Neuron (in vitro differentiated cells): ENCODE data around the gene ST14.
"Not testable (repeated sequence)": the region's sequence is repeated elsewhere in the genome, so short reads cannot be mapped to it uniquely, and the experiment has no call there.

ENCODE experiments used
- H2AFZ ChIP-seq: one replicate; pipeline ENCODE4 v1.6.1; 2013; ENCODE audit warnings: low read depth, mild to moderate bottlenecking, inconsistent platforms, low read length, moderate library complexity
- H3K27me3 ChIP-seq: one replicate; pipeline ENCODE4 v1.6.1; 2013; ENCODE audit warnings: low read length; ENCODE audit not compliant: insufficient read depth
- H3K36me3 ChIP-seq: one replicate; pipeline ENCODE4 v1.6.1; 2013; ENCODE audit warnings: low read length; ENCODE audit not compliant: insufficient read depth
- H3K4me1 ChIP-seq: one replicate; pipeline ENCODE4 v1.6.1; 2013; ENCODE audit warnings: low read length; ENCODE audit not compliant: insufficient read depth
- H3K4me3 ChIP-seq: 2 replicates; pipeline ENCODE4 v1.5.1; 2013; ENCODE audit warnings: mild to moderate bottlenecking, low read length, moderate library complexity
- H3K9me3 ChIP-seq: one replicate; pipeline ENCODE4 v1.6.1; 2013; ENCODE audit warnings: low read length

ST14 gene

GRCh38 chr11:130234315-130234714 lies 74.7 kb downstream of the ST14 start:
- Histone ChIP-seq H3K27me3 (no peaks in the 10 kb centered on the region), H3K36me3 (peaks cover 22% of the 10 kb centered on the region), H3K4me3 (no peak overlapping the region), H3K4me1 (no peaks in the 10 kb centered on the region), H2AFZ (no peak overlapping the region), H3K9me3 (no peaks in the 10 kb centered on the region)

GRCh38 chr11:130237282-130238006 lies 77.9 kb downstream of the ST14 start:
- H3K36me3 ChIP-seq, result peaks cover 22% of the 10 kb centered on the region

GRCh38 chr11:130241713-130242112 lies 82.1 kb downstream of the ST14 start:
- no peaks in the 10 kb centered on the region for H3K27me3 ChIP-seq
- H3K4me1 ChIP-seq, result no peaks in the 10 kb centered on the region
- no peak overlapping the region for H3K4me3 ChIP-seq
- H2AFZ ChIP-seq, result no peak overlapping the region
- H3K9me3 ChIP-seq, result no peaks in the 10 kb centered on the region
- peaks cover 11% of the 10 kb centered on the region for H3K36me3 ChIP-seq

More at GRCh38 chr11:130237282-130238006, 77.9 kb downstream of the ST14 start:
- H3K4me3 ChIP-seq, result no peak overlapping the region
- no peaks in the 10 kb centered on the region for H3K9me3 ChIP-seq
- no peaks in the 10 kb centered on the region for H3K27me3 ChIP-seq
- no peaks in the 10 kb centered on the region for H3K4me1 ChIP-seq
- no peak overlapping the region for H2AFZ ChIP-seq

GRCh38 chr11:130243816-130244215 lies 84.2 kb downstream of the ST14 start:
- peaks cover 2% of the 10 kb centered on the region for H3K36me3 ChIP-seq
- no peaks in the 10 kb centered on the region for H3K9me3 ChIP-seq
- no peaks in the 10 kb centered on the region for H3K27me3 ChIP-seq
- no peak overlapping the region for H3K4me3 ChIP-seq
- no peaks in the 10 kb centered on the region for H3K4me1 ChIP-seq
- H2AFZ ChIP-seq, result no peak overlapping the region

- no peaks in the 10 kb centered on the region for H3K36me3 ChIP-seq
Measured at GRCh38 chr11:130244848-130245247, 85.3 kb downstream of the ST14 start.

GRCh38 chr11:130245375-130245774 lies 85.8 kb downstream of the ST14 start:
- not testable (repeated sequence) for H3K36me3 ChIP-seq, H3K4me3 ChIP-seq, H3K9me3 ChIP-seq, H3K27me3 ChIP-seq, H2AFZ ChIP-seq, H3K4me1 ChIP-seq

More at GRCh38 chr11:130244848-130245247, 85.3 kb downstream of the ST14 start:
- H3K4me1 ChIP-seq, result no peaks in the 10 kb centered on the region
- no peak overlapping the region for H2AFZ ChIP-seq
- no peak overlapping the region for H3K4me3 ChIP-seq
- no peaks in the 10 kb centered on the region for H3K27me3 ChIP-seq
- no peaks in the 10 kb centered on the region for H3K9me3 ChIP-seq

- no peaks in the 10 kb centered on the region for H3K4me1 ChIP-seq
- H2AFZ ChIP-seq, result no peak overlapping the region
- H3K9me3 ChIP-seq, result no peaks in the 10 kb centered on the region
- no peaks in the 10 kb centered on the region for H3K36me3 ChIP-seq
- no peak overlapping the region for H3K4me3 ChIP-seq
- H3K27me3 ChIP-seq, result no peaks in the 10 kb centered on the region
Measured at GRCh38 chr11:130246270-130246669, 86.7 kb downstream of the ST14 start.

- Histone ChIP-seq H3K9me3 (no peaks in the 10 kb centered on the region), H3K27me3 (no peaks in the 10 kb centered on the region)
Measured at GRCh38 chr11:130246738-130247137, 87.2 kb downstream of the ST14 start.

GRCh38 chr11:130247319-130247718 lies 87.7 kb downstream of the ST14 start:
- Histone ChIP-seq H3K4me1 (no peaks in the 10 kb centered on the region), H3K9me3 (no peaks in the 10 kb centered on the region), H3K36me3 (no peaks in the 10 kb centered on the region), H3K4me3 (no peak overlapping the region), H3K27me3 (no peaks in the 10 kb centered on the region), H2AFZ (no peak overlapping the region)

More at GRCh38 chr11:130246738-130247137, 87.2 kb downstream of the ST14 start:
- no peaks in the 10 kb centered on the region for H3K36me3 ChIP-seq
- H3K4me3 ChIP-seq, result no peak overlapping the region
- H2AFZ ChIP-seq, result no peak overlapping the region
- no peaks in the 10 kb centered on the region for H3K4me1 ChIP-seq

GRCh38 chr11:130249371-130249770 lies 89.8 kb downstream of the ST14 start:
- no peaks in the 10 kb centered on the region for H3K4me1 ChIP-seq
- no peaks in the 10 kb centered on the region for H3K27me3 ChIP-seq
- H3K4me3 ChIP-seq, result no peak overlapping the region
- no peaks in the 10 kb centered on the region for H3K36me3 ChIP-seq
- no peak overlapping the region for H2AFZ ChIP-seq
- no peaks in the 10 kb centered on the region for H3K9me3 ChIP-seq

GRCh38 chr11:130249929-130250328 lies 90.3 kb downstream of the ST14 start:
- not testable (repeated sequence) for H3K9me3 ChIP-seq, H3K4me1 ChIP-seq, H3K4me3 ChIP-seq, H3K36me3 ChIP-seq, H3K27me3 ChIP-seq, H2AFZ ChIP-seq

GRCh38 chr11:130251763-130252162 lies 92.2 kb downstream of the ST14 start:
- not testable (repeated sequence) for H3K4me1 ChIP-seq, H3K9me3 ChIP-seq, H3K36me3 ChIP-seq, H2AFZ ChIP-seq, H3K27me3 ChIP-seq, H3K4me3 ChIP-seq
